ENCODE measurements around the gene CLDN16.

Gene CLDN16

GRCh38 chr3:190396001-190396400, 8.0 kb downstream of the CLDN16 start:
- DNase-seq, result no peak
- TF ChIP-seq POLR2A (IDR thresholded peaks at IDR 0.05; ENCODE audit: low read length) (no peak), GATA1 (IDR thresholded peaks at IDR 0.05; ENCODE audit: low read depth, low read length) (no peak)

GRCh38 chr3:190397889-190398288, 9.9 kb downstream of the CLDN16 start:
- DNase-seq, result no peak
- no peak for TF ChIP-seq POLR2A (IDR thresholded peaks at IDR 0.05; ENCODE audit: low read length)
- no peak for TF ChIP-seq GATA1 (IDR thresholded peaks at IDR 0.05; ENCODE audit: low read depth, low read length)

DNA sequence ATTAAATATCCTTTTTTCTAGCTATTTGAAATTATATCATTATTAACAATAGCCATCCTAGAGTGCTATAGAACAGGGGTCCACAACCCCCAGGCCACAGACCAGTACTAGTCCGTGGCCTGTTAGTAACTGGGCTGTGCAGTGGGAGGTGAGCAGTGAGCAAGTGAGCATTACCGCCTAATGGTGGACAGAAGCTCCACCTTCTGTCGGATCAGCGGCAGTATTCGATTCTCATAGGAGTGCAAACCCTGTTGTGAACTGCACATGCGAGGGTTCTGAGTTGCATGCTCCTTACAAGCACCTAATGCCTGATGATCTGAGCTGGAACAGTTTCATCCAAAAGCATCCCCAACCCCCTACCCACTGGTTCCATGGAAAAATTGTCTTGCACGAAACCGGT, 11.7 kb downstream of the CLDN16 start:
- DNase-seq, result no peak
- TF ChIP-seq GATA1 (IDR thresholded peaks at IDR 0.05; ENCODE audit: low read depth, low read length), result no peak
- no peak for TF ChIP-seq POLR2A (IDR thresholded peaks at IDR 0.05; ENCODE audit: low read length)

DNA sequence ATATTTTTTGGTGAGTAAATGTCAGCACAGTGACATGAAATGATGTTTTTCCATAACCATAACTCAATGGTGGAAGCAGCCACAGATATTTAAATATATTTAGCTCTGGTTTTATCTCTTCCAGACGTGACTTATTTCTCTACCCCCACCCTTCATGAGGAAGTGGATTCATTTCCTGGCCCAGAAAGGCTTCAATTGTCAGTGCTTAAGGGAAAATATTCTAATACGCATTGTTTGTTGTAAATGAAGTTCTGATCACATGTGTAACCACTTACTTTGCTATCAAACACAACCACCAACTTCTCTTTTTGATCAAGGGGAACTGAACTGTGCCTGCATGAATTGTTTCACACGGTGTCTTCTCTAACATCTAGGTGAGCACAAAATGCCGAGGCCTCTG, 14.0 kb downstream of the CLDN16 start:
- TF ChIP-seq GATA1 (IDR thresholded peaks at IDR 0.05; ENCODE audit: low read depth, low read length) (no peak), POLR2A (IDR thresholded peaks at IDR 0.05; ENCODE audit: low read length) (no peak)
- DNase-seq, result no peak

- TF ChIP-seq POLR2A (IDR thresholded peaks at IDR 0.05; ENCODE audit: low read length), result no peak
- TF ChIP-seq GATA1 (IDR thresholded peaks at IDR 0.05; ENCODE audit: low read depth, low read length), result no peak
- no peak for DNase-seq
Measured at GRCh38 chr3:190404715-190405114, 16.8 kb downstream of the CLDN16 start.

DNA sequence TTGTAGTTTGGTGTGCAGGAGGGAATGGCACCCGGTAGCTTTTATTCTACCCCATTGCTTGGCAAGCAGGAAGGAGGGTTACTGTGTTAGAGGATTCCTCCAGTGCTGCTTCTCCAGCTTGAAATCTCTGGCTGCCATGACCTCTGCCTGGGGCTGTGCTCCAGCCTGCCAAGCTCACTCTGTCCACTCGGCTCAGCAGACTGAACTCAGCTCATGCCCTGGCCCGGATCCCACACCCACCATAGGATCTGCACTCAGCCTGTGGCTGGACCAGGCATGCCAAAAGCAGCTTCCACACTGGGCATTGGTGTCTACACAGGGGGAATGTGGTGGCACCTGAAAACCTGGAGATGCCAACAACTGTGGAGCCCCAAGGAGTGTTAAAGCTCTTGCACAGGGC, 26.3 kb downstream of the CLDN16 start:
- no peak for TF ChIP-seq GATA1 (IDR thresholded peaks at IDR 0.05; ENCODE audit: low read depth, low read length)
- no peak for TF ChIP-seq POLR2A (IDR thresholded peaks at IDR 0.05; ENCODE audit: low read length)

GRCh38 chr3:190424108-190424477, 36.1 kb downstream of the CLDN16 start:
- no peak for DNase-seq
- no peak for TF ChIP-seq POLR2A (IDR thresholded peaks at IDR 0.05; ENCODE audit: low read length)

More for the DNA sequence above, 26.3 kb downstream of the CLDN16 start:
- no peak for DNase-seq

DNA sequence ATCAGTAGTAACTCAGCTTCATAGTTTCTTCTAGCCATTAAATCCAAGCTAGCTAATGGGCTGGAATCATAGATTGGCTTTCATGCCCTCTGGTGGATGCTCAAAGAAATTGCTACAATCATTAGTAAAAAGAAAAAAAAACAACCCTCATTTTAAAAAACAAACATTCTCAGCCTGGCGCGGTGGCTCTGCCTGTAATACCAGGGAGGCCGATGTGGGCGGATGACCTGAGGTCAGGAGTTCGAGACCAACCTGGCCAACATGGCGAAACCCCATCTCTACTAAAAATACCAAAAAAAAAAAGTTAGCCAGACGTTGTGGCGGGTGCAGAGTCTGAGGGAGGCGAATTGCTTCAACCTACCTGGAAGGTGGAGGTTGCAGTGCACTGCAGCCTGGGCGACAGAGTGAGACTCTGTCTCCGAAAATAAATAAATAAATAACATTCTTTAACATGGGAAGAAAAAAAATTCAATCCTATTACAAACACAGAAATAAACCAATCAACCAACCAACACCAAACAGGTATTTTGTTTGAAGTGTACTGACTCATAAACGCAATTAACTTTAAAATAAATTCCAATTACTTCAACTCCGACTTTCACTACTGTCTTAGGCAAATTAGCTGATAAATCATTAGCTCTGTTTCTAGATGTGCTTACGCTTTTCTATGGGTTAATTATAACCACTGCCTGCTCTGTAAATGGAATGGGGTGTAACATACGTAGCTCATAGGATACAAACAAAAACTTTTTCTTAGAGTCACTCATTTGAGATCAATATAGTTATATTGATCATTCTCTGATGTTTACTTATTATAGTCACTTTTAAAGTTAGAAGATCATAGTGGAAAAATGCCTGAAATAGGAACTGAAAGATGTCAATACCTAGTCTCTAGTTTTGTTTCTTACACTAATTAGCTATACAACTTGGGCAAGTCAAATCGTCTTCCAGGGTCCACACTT, 36.8 kb downstream of the CLDN16 start:
- peak; percentile 65 to 66 for DNase-seq

GRCh38 chr3:190425833-190426232, 37.9 kb downstream of the CLDN16 start:
- TF ChIP-seq GATA1 (IDR thresholded peaks at IDR 0.05; ENCODE audit: low read depth, low read length), result no peak
- TF ChIP-seq POLR2A (IDR thresholded peaks at IDR 0.05; ENCODE audit: low read length), result no peak
- DNase-seq, result no peak

More for the DNA sequence above, 36.8 kb downstream of the CLDN16 start:
- no peak for TF ChIP-seq POLR2A (IDR thresholded peaks at IDR 0.05; ENCODE audit: low read length)
- no peak for TF ChIP-seq GATA1 (IDR thresholded peaks at IDR 0.05; ENCODE audit: low read depth, low read length)

GRCh38 chr3:190426806-190427507, 39.0 kb downstream of the CLDN16 start:
- TF ChIP-seq POLR2A (IDR thresholded peaks at IDR 0.05; ENCODE audit: low read length) (no peak), GATA1 (IDR thresholded peaks at IDR 0.05; ENCODE audit: low read depth, low read length) (no peak)
- DNase-seq, result no peak

DNA sequence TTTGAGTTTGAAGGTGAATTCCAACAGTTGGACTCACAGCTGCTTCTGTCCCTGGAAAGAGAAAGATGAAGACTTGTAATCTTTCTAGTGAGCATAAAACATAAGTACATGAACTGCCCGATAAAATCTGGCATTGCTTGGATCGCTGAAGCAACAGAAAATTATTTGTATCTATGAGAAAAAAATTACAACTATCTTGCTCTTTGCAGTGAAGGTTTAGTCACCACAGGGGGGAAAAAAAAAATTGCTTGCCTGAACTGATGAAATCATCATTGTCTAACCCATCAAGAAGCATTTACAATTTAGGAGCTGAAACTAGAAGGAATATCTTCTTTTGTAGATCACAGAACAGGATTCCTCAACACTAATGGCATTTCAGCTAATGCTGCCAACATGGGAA, 41.7 kb downstream of the CLDN16 start:
- no peak for DNase-seq
- TF ChIP-seq GATA1 (IDR thresholded peaks at IDR 0.05; ENCODE audit: low read depth, low read length) (no peak), POLR2A (IDR thresholded peaks at IDR 0.05; ENCODE audit: low read length) (no peak)

DNA sequence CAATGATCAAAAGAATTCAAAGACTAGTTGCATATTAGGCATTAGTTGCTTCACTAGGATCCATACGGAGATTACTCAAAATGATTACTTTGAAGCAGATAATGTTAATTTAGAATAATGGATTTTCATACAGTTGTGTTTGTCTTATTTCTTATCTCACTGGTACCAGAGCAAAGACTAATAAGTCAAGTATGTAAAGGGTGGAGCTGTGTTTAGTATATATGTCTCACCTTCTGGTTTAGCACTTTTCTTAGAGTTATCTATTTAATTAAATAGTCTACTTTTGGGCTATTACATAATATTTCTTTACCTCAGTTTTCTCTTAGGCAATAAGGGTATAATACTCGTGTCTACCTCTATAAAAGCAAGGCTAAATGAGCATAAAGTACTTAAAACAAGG, 42.9 kb downstream of the CLDN16 start:
- TF ChIP-seq POLR2A (IDR thresholded peaks at IDR 0.05; ENCODE audit: low read length), result no peak
- DNase-seq, result no peak

DNA sequence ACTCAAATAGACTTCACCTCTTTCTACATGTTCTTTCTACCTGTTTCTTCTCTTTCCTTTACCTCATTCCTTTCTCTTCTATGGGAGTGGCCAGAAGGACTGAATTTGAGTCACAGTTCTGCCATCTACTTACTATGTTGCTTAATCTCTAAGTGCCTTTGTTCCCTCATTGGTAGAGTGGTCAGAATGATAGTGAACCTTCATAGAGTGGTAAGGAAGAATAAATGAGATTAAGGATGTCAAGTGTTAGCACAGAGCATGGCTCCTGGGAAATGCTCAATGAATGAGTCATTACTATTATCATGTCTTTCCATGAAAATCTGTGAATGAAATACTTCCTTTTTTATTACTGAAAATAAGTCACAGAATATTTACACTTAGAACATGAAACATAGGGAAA, 44.3 kb downstream of the CLDN16 start:
- DNase-seq, result no peak

GRCh38 chr3:190433626-190434025, 45.7 kb downstream of the CLDN16 start:
- DNase-seq, result no peak
- TF ChIP-seq GATA1 (IDR thresholded peaks at IDR 0.05; ENCODE audit: low read depth, low read length) (no peak), POLR2A (IDR thresholded peaks at IDR 0.05; ENCODE audit: low read length) (no peak)

More for the DNA sequence above, 44.3 kb downstream of the CLDN16 start:
- TF ChIP-seq POLR2A (IDR thresholded peaks at IDR 0.05; ENCODE audit: low read length) (no peak), GATA1 (IDR thresholded peaks at IDR 0.05; ENCODE audit: low read depth, low read length) (no peak)

GRCh38 chr3:190435618-190436017, 47.7 kb downstream of the CLDN16 start:
- TF ChIP-seq POLR2A (IDR thresholded peaks at IDR 0.05; ENCODE audit: low read length) (no peak), GATA1 (IDR thresholded peaks at IDR 0.05; ENCODE audit: low read depth, low read length) (no peak)
- DNase-seq, result no peak
